Stomach (tissue), 9 donors: Measurements from ENCODE around the gene PIAS1. TPM values are rescaled to one million over a fixed set of nuclear protein-coding genes. Genes with fewer than 3 reads are reported as not detected.

Experiments
- DNase-seq, 2 donors: peaks; one replicate each; pipeline versions ENCODE4 v3.0.0 to v3.0.0-alpha.2; 2013 to 2019
- H3K27ac ChIP-seq, 5 donors: fragments of 200-600 bp in 4 of 5; sonication (generic) in 4 of 5; one replicate each; pipeline ENCODE4 v1.5.1; 2013 to 2019; ENCODE audit warnings: mild to moderate bottlenecking in 1 of 5, moderate library complexity in 1 of 5
- H3K27me3 ChIP-seq, 3 donors: fragments of 200-600 bp; sonication (generic); one replicate each; pipeline ENCODE4 v1.5.1; 2017 to 2019; ENCODE audit warnings: mixed run types in 1 of 3
- H3K36me3 ChIP-seq, 4 donors: fragments of 200-600 bp; sonication (generic); 1 replicate in 3 of 4; 2 replicates in 1 of 4; pipeline ENCODE4 v1.5.1; 2016 to 2019
- H3K4me1 ChIP-seq, 4 donors: fragments of 200-600 bp; sonication (generic); one replicate each; pipeline ENCODE4 v1.5.1; 2016 to 2019
- H3K4me3 ChIP-seq, 4 donors: fragments of 200-600 bp; sonication (generic) in 3 of 4; one replicate each; pipeline ENCODE4 v1.5.1; 2016 to 2019; ENCODE audit warnings: mild to moderate bottlenecking in 1 of 4
- H3K9me3 ChIP-seq, 4 donors: fragments of 200-600 bp; sonication (generic); one replicate each; pipeline ENCODE4 v1.5.1; 2016 to 2019
- EP300 ChIP-seq: sonication (generic); formaldehyde crosslinking; IDR thresholded peaks from one replicate; pipeline ENCODE4 v1.6.1; 2017; ENCODE audit warnings: antibody characterized with exemption
- POLR2A ChIP-seq, 4 donors: fragments of 450-650 bp; IDR thresholded peaks; one replicate each; pipeline ENCODE4 v1.6.1; 2016; ENCODE audit warnings: antibody characterized with exemption in 4 of 4, control low read depth in 2 of 4, mild to moderate bottlenecking in 1 of 4, moderate library complexity in 1 of 4
- POLR2AphosphoS5 ChIP-seq, 3 donors: sonication (generic); formaldehyde crosslinking; IDR thresholded peaks; one replicate each; pipeline ENCODE4 v1.6.1; 2016; ENCODE audit warnings: antibody characterized with exemption in 3 of 3
- WGBS, 5 donors: extraction: QIAGEN DNeasy Blood & Tissue Kit in 3 of 5; methylation state at CpG; one replicate each; pipeline versions ENCODE4 v1.1.5 to v1.1.7; 2013 to 2018; 5-methylcytosine and 5-hydroxymethylcytosine counted together
- intact Hi-C: fragments of 100-400 bp; cut with DNase I; formaldehyde crosslinking; loops from one replicate; pipeline ENCODE4 v1.15.1; 2023; ENCODE audit warnings: low total_unique reads
- polyA plus RNA-seq, 3 donors: library from polyadenylated mRNA; stranded (reverse); fragments of 200-250 nt; gene quantifications; one replicate each; pipeline ENCODE4 v1.2.3, GENCODE V29; 2013
- total RNA-seq, 5 donors: library from RNA; depleted of rRNA; stranded (reverse); fragments of >200 nt; gene quantifications; one replicate each; pipeline versions ENCODE4 v1.1.0 to v1.2.3, GENCODE V29; 2014 to 2016
- TF ChIP-seq, protein P1 (sequence below), 7 experiments: fragments of 450-650 bp in 4 of 7; fragments of 200-600 bp in 3 of 7; sonication (generic) in 3 of 7; IDR thresholded peaks; one replicate each; pipeline ENCODE4 v1.5.1; 2016 to 2019; ENCODE audit warnings: antibody characterized with exemption in 7 of 7, control low read depth in 2 of 7, mild to moderate bottlenecking in 1 of 7
- donor health status: healthy with polysubstance abuse.
- donor health status: Bipolar disorder and iron deficiency.
- donor health status: healthy.

Gene PIAS1
- total and polyA plus RNA-seq, 8 donors = 7.9 to 56.6 (median 38.8) TPM

DNA sequence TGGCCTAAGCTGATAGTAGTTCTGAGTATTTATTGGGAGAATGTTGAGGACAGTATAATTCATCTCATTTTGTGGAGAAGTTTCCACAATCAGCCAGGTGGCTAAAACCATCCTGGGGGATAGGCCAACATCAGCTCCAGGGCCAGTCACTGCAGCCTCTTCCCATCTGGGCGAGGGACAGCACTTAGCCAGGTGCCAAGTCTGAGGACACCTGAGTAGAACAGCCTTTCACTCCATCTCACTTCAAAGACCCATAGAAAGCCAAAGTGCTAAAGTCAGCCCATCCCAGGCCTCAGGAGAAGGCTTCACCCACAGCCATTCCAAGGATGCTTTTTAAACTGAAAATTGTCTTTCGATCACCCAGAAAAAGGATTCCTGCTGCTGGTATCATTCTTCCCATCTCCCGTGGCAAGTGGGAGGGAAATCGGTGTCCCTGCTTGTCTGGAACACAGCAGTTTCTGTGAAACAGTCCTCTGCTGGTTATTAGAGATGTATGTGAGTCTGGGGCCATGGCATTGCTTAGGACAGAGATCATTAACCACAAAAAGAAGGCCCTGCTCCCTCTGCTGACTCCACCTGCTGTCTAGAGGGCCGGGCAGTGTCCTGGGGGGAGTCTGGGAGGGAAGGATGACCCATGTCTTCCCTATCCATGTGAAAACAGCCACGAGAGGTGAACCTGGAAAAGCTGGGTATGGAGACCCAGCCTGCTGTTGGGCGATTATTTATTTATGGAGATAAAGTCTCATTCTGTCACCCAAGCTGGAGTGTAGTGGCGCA, 141.4 kb downstream of the PIAS1 start:
- peak overlapping the region in 1 of 5 donors; percentile 19 for H3K27ac ChIP-seq
- intact Hi-C loops = no loop called here
- no peak for DNase-seq
- H3K9me3 ChIP-seq = no peaks in the 10 kb centered on the region
- H3K4me3 ChIP-seq = no peak overlapping the region
- no peak for TF ChIP-seq POLR2AphosphoS5 (IDR thresholded peaks at IDR 0.05)
- TF ChIP-seq, protein P1, sequence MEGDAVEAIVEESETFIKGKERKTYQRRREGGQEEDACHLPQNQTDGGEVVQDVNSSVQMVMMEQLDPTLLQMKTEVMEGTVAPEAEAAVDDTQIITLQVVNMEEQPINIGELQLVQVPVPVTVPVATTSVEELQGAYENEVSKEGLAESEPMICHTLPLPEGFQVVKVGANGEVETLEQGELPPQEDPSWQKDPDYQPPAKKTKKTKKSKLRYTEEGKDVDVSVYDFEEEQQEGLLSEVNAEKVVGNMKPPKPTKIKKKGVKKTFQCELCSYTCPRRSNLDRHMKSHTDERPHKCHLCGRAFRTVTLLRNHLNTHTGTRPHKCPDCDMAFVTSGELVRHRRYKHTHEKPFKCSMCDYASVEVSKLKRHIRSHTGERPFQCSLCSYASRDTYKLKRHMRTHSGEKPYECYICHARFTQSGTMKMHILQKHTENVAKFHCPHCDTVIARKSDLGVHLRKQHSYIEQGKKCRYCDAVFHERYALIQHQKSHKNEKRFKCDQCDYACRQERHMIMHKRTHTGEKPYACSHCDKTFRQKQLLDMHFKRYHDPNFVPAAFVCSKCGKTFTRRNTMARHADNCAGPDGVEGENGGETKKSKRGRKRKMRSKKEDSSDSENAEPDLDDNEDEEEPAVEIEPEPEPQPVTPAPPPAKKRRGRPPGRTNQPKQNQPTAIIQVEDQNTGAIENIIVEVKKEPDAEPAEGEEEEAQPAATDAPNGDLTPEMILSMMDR (IDR thresholded peaks at IDR 0.05) = no peak
- TF ChIP-seq POLR2A (IDR thresholded peaks at IDR 0.05) = no peak
- no peak for TF ChIP-seq EP300
- H3K4me1 ChIP-seq = peaks cover under 1 to 35% (median 8%) of the 10 kb centered on the region in 4 donors
- 88 to 94% (median 89%) methylated on average over 7 to 8 of the region's 8 CpGs for WGBS, 5 donors
- H3K36me3 ChIP-seq = peaks cover 23 to 55% (median 35%) of the 10 kb centered on the region in 4 donors
- H3K27me3 ChIP-seq = no peaks in the 10 kb centered on the region

DNA sequence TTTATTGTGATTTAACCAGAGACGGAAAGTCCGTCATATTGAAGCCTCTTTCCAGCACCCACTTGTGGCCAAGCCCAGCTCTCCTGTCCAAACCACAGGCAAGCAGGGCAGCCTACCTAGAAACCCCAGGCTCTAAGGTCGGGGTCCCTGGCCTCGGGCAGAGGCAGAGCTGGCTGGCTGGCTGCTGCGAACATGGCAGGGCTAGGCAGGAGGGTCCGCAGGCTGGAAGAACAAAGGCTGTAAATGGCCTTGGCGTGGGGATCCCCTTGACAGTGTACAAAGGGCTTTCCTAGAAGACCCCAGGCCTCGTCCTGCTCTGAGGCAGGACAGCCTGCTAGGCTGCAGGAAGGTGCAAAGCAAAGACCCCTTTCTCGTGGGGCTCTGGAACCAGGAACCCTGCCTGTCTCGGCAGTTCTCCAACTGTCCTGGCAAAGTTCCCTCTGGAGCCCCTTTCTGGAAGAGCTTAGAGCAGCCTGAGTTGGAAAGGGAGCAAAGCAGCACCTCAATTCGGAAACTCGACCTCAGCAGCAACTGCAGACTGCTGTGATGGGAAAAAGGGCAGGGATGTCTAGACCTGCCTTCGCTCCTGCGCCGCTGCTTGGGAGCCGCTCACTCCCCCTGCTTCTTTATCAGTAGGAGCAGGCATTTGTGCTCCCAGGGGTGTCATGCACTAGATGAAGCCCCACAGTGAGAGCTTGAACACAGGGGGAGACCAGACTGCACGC, 142.5 kb downstream of the PIAS1 start:
- Histone ChIP-seq H3K27ac (peak overlapping the region in 1 of 5 donors; percentile 4), H3K9me3 (no peaks in the 10 kb centered on the region), H3K4me3 (no peak overlapping the region), H3K27me3 (no peaks in the 10 kb centered on the region), H3K36me3 (peaks cover 23 to 51% (median 30%) of the 10 kb centered on the region in 4 donors), H3K4me1 (peaks cover 8 to 38% (median 16%) of the 10 kb centered on the region in 4 donors)
- no peak for DNase-seq
- 72 to 91% (median 89%) methylated on average over 15 to 17 of the region's 17 CpGs for WGBS, 5 donors
- TF ChIP-seq POLR2AphosphoS5 (IDR thresholded peaks at IDR 0.05) (no peak), POLR2A (IDR thresholded peaks at IDR 0.05) (no peak), EP300 (no peak)
- TF ChIP-seq, protein P1 (IDR thresholded peaks at IDR 0.05) = no peak
- intact Hi-C loops = no loop called here

DNA sequence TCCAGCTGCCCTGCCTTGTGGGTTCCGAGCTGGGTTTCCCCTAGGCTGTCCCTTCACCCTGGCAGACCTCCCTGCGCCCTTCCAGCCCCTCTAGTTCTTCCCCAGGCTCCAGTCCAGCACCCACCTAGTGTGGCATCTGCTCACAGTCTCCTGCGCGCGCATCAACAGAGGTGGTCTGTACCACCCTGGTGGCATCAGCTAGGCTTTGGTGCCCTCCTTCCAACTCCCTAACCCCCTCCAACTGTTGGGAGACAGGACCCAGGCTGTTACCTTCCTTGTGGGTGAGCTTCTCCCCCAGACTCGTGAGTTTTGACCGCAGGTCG, 143.0 kb downstream of the PIAS1 start:
- 91 to 96% (median 93%) methylated on average over 8 of the region's 8 CpGs for WGBS, 5 donors
- H3K27me3 ChIP-seq = no peaks in the 10 kb centered on the region
- no peaks in the 10 kb centered on the region for H3K9me3 ChIP-seq
- intact Hi-C loops = no loop called here
- TF ChIP-seq, protein P1 (IDR thresholded peaks at IDR 0.05) = no peak
- TF ChIP-seq POLR2AphosphoS5 (IDR thresholded peaks at IDR 0.05) (no peak), EP300 (no peak), POLR2A (IDR thresholded peaks at IDR 0.05) (no peak)
- H3K4me1 ChIP-seq = peaks cover 8 to 32% (median 19%) of the 10 kb centered on the region in 4 donors
- H3K36me3 ChIP-seq = peaks cover 19 to 45% (median 24%) of the 10 kb centered on the region in 4 donors
- no peak overlapping the region for H3K4me3 ChIP-seq
- H3K27ac ChIP-seq = no peak overlapping the region
- no peak for DNase-seq

DNA sequence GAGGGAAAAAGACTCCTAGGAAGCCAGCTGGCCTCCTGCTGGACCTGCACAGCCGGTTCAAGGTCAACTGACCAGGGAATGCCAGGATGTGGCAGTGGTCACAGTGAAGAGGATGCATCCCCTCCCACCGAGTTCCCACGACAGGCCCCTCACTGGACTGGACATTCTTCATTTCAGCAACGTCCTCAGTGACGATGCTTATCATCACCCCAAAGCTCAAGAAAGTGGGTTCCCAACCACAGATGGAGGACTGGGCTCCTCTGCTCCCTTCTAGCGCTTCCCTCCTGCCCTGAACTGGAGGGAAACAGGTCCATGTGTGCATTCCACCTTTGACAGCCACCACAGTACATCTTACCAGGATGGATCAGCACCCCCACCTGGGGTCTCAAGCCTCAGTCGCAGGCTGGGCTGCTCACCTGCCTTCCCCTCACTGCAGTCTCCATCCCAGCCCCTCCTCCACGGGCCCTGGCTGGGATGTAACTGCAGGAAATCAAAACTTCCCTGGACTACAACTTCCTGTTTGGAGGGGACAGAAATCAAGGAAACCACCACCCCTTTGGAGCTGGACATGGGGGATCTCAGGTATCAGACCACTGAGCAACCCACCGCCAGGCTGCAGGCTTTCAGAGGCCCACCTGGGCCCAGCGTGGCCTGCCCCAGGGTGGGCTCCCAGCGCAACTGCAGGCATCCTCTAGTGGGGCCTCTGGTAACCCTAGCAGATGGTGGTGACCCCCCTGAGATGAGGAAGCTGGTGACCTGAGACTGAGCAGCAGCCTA, 143.7 kb downstream of the PIAS1 start:
- intact Hi-C loops = no loop called here
- Histone ChIP-seq H3K4me3 (no peak overlapping the region), H3K36me3 (peaks cover 12 to 38% (median 17%) of the 10 kb centered on the region in 4 donors), H3K27me3 (no peaks in the 10 kb centered on the region), H3K27ac (no peak overlapping the region), H3K4me1 (peaks cover 8 to 25% (median 20%) of the 10 kb centered on the region in 4 donors), H3K9me3 (no peaks in the 10 kb centered on the region)
- WGBS, 5 donors = 78 to 91% (median 87%) methylated on average over 11 of the region's 11 CpGs
- no peak for TF ChIP-seq POLR2AphosphoS5 (IDR thresholded peaks at IDR 0.05)
- no peak for TF ChIP-seq EP300
- TF ChIP-seq, protein P1 (IDR thresholded peaks at IDR 0.05) = no peak
- no peak for TF ChIP-seq POLR2A (IDR thresholded peaks at IDR 0.05)
- DNase-seq = no peak
